Glomerular visceral epithelial cell (primary cell): ENCODE measurements around the gene TMEM100.
"Not testable (repeated sequence)": the region's sequence is repeated elsewhere in the genome, so short reads cannot be mapped to it uniquely, and the experiment has no call there.

Experiments used
- DNase-seq: peaks from one replicate; pipeline ENCODE4 v3.0.0-alpha.2; 2016; ENCODE audit errors: extremely low spot score

Gene TMEM100

GRCh38 chr17:55687037-55687436 lies 35.6 kb downstream of the TMEM100 start:
- DNase-seq, result no peak

DNA sequence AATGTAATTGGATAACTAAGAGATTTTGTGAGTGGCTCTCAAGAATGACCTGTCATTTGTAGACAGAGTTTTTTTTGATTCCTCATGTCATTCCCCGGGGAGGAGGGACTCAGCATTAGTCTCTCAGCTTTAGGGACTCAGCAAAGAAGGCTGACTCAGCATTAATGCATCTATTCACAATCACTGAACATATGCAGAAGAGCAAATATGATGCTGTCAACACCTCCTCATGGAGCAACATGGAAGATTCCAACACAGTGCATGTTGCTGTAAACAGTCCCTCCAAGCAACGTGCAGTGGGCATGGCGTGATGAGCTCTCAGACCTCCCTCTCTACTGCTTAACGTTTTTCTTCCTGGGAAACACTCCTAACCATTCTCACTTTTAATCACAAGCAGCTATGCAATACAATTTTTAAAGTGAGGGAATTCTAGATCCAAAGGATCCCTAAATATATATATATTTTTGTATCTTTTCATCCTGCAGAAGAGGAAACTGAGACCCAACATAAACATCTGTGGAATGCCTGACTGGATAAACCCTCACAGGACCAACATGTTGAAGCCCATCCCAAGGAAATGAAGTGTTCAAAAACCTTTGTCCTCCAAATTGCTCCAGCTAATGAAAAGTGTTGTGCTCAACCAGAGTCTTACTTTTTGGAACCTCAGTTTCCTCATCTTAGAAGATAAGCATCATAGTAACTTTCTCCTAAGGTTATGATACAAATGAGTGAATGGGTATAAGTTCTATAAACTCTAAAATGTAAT lies 38.9 kb downstream of the TMEM100 start:
- DNase-seq, result no peak

DNA sequence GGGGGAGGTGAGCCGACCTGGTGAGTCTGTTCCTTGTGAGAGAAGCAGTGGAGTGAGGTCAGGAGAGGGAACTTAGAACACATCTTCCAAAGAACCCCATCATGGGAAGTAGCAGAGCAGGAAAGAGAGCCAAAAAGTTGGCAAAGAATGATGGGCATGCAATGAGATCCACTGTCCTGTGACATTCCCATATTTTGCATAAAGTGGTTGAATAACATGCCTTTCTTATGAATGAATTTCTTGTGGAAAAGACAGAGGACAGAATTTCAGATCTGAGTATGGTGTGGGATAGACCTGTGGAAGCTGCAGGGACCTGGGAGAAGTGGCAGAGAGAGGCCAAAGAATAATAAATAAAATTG lies 41.3 kb downstream of the TMEM100 start:
- DNase-seq, result no peak

DNA sequence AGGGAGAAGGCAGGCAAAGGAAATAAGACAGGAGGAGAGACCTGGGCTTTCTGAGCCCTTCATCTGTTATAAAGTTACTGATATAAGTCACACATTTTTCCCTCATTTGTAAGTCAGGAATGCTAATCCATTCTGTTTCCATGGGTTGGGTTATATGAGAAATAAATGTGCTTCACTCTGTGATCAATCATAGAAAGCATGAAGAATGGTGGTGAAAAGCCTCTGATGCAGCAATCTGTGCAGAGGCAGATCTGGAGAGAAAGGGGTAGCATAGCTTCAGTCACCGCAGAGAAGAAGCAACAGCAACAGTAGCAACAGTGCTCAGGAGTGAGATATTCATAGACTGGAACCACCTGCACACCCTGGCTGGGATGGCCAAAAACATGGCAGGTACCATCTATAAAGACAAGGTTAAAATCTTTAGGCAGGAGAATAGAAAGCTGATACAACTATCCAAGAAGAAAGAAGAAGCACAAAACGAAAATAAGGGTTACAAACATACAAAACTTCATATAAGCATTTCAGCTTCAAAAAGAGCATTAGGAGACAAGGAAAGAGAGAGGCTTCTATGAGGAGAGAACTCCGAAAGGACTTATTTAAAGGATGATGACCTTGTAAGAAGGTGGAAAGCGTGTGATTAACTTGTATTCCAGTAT lies 41.9 kb downstream of the TMEM100 start:
- DNase-seq, result no peak

GRCh38 chr17:55677446-55677845 lies 45.2 kb downstream of the TMEM100 start:
- no peak for DNase-seq

DNA sequence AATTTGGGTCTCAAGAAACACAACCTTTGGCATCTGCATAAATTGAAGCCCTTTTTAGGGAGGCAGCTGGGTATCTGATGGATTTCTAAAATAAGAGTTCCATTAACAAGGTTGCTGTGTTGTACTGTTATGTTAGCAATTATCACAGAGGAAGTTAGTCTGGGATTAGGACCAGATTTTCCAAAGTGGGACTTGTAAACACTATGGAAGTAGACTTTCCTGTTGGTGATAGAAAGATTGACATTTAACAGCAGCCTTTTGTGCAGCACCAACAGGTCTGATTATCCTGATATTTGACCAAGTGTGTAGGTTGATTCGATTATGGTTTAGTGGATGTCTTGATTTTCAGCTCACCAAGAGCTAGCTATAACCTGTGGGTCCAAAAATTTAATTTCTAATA lies 46.4 kb downstream of the TMEM100 start:
- DNase-seq, result no peak

DNA sequence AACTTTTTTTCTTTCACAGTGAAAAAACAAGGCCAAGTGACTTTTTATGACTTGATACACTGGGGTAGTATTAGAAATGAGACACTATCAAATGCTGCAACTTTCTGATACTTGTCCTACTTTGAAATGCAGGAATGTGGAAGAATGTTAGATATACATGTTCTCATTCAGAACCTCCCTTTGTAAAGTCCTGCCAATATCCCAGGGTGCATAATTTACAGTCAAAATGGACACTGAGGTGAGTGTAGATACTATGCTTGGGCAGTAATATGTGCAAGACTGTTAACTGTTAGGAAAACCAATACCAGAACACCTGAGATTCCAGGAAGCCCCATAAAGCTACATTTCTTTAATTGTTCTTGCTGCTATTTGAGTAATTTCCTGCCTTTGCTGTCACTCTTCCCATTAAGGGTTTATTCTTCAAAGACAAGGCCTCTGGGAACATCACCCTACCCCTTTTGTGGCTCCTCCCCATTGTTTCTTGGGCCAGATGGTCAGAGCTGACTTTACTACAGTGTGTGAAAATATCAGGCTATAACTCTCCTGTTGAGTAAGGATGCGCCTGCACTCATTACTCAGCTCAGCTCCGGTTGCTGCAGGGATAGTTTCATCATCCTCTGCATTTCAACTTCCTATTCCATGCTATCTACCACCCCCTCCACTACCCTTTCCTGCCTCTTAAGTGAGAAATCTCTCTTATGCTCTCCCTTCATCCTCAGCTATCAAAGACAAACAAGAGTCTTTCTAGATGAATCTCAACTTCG lies 48.7 kb downstream of the TMEM100 start:
- no peak for DNase-seq

- DNase-seq, result no peak
Observed at GRCh38 chr17:55672585-55673501, 49.8 kb downstream of the TMEM100 start.

DNA sequence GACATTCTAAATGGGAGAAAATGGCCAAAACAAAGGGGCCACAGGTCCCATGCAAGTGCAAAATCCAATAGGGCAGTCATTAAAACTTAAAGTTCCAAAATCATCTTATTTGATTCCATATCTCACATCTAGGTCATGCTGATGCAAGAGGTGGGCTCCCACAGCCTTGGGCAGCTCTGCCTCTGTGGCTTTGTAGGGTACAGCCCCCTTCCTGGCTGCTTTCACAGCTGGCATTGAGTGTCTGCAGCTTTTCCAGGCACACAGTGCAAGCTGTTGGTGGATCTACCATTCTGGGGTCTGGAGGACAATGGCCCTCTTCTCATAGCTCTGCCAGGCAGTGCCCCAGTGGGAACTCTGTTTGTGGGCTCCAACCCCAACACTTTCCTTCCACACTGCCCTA lies 50.7 kb downstream of the TMEM100 start:
- not testable (repeated sequence) for DNase-seq
